Stimulated activated CD8-positive, alpha-beta memory T cell treated with anti-CD3 and anti-CD28 coated beads, Interleukin-15, amount 100 ng/mL, for 4 hours (primary cell): ENCODE measurements around the gene SHISAL1.
"Not testable (repeated sequence)": the region's sequence is repeated elsewhere in the genome, so short reads cannot be mapped to it uniquely, and the experiment has no call there.

Experiments used
- DNase-seq, 2 donors: peaks; one replicate each; pipeline ENCODE4 v3.0.0-alpha.2; 2020; ENCODE audit warnings: low read depth in 2 of 2

The SHISAL1 gene

DNA sequence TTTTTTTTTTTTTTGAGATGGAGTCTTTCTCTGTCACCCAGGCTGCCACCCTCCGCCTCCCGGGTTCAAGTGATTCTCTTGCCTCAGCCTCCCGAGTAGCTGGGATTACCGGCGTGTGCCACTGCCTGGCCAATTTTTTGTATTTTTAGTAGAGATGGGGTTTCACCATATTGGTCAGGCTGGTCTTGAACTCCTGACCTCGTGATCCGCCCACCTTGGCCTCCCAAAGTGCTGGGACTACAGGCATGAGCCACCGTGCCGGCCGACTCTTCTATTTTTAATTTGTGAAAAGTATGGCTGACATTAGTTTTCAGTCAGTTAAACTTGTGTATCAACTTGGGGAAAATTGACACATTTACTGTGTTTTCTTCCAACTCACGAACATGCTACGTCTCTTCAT, 78.4 kb downstream of the SHISAL1 start:
- DNase-seq, result not testable (repeated sequence)

DNA sequence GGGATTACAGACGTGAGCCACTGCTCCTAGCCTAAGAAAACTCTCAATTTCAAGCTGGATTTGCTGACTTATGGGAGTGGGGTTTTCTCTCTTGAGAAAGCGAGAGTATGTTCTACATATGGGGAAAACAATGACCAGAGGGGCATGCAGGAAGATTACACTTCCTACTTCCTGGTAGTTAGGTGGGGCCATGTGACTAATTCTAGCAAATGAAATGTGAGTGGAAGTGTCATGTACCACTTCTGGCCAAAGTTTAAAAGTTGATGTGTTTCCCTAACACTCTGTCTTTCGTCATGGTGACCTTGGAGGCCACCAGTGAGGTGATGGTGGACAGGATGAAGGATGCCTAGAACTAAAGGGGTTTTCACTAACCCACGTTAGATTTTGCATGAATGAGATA, 81.5 kb downstream of the SHISAL1 start:
- DNase-seq, result no peak

DNA sequence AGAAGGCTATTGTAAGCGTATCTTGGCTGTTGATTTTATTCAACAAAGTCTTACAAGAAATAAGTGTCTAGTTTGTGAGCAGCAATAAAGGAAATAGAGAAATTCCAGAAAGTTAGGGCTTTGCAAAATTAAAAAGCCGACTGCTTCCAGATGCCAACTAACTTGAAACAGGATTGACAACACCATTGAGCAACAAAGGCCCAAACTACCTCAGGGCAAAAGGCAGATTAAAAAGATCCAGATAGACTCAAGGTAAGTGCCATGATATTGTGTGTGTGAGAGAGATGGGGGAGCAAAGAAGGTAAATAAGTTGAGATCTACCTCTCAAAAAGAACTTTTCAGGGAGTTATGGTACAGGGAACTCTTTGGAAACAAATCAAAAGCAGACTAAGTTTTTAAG, 82.9 kb downstream of the SHISAL1 start:
- no peak for DNase-seq

DNA sequence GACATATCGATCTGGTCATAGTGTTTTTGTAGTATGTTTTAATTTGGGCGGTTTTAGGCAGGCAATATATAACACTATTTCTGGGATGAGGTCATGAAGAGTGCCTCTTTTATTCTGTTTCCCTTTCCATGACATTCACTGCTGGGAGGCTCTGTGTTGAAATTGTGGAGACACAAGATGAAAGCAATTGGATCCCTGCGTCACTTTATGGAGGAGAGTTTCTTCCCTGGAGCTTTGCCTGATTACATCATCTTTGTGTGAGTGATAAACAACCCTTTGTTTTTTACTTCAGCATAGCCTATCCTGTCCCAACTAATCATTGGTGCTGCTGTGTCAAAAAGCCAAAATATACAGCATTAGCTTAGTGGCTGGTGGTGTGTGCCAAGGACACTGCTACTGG, 83.4 kb downstream of the SHISAL1 start:
- DNase-seq, result no peak

DNA sequence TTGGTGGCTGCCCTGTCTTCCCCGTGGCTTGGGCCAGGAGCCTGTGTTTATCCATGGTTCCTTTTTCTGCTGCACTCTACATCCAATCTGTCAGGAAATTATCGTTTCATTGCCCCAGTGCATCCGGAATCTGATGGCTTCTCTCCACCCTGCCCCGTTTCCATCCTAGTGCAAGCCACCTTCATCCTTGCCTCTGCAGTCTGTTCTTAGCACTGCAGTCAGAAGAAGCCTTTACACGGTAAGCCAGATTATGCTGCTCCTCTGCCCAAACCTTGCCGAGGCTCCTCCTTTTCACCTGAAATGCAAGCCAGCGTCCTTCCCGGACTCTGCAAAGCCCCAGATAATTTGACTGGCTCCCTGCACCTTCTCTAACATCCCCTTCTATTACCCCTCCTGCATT, 86.9 kb downstream of the SHISAL1 start:
- DNase-seq, result no peak

DNA sequence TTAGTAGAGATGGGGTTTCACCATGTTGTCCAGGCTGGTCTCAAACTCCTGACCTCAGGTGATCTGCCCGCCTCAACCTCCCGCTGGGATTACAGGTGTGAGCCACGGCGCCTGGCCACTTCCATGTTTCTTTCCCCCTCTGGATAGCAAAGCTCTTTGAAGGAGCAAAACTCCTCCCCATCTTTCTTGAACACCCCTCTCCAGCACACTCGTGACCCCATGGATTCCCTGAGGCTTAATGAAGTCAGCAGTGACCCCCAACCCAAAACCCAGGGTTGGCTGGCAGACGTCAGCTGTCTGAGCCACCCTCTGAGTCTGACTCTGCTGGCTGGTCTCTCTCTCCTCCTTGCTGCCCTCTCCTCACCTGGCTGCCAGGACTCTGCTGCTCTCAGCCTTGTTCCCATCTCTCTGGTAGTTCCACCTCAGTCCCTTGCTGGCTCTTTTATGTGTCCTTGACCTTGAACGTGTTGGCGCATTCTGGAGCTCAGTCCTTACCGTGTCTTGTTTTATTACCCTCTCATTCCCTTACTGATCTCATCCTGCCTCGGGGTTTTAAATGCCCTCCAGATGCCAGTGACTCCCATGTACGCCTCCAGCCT, 87.6 kb downstream of the SHISAL1 start:
- DNase-seq, result no peak

DNA sequence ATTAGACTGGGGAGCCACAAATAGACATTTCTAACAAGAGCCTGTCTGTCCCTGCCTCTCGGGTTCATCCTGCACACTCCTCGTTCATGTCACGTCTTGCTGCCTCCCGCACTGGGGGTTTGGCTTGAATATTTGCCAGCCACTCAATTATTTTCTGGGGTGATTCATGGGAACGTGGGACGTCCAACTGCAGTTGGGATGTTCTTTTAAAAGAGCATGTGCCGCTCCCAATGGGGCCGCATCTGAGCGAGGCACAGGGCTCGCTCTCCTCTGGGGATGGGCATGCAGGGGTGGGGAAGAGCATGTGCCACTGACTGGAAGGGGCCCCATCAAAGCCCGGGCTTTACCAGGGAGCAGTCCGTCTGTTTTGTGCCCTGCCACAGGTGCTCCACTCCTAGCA, 88.6 kb downstream of the SHISAL1 start:
- no peak for DNase-seq

DNA sequence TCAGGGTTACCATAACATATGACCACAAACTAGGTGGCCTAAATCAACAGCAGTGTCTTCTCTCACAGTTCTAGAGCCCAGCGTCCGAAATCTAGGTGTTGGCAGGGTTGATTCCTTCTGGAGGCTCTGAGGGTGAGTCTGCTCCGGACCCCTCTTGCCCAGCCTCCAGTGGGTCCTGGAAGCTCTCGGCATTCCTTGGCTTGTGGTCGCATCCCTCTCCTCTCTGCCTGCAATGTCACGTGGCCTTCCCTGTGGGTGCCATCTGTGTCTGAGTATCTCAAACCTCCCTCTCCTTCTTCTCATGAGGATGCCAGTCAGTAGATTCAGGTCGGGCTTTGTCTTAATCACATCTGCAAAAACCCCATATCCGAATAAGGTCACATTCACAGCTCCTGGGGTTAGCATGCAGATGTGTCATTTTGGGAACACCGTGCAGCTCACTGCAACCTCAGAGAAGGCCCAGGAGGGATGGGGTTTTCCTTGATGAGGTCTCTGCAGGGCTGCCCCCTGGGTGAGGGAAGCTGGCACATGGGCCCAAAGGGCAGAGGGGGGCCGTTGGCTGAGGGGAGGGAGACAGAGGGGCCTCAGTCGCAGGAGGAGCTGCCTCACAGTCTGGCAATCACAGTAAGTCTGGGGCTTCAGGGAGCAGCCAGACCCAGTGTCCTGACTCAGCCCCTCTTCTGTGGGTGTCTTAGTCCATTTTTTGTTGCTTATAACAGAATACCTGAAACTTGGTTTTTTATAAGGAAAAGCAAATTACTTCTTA, 90.9 kb downstream of the SHISAL1 start:
- DNase-seq, result no peak

DNA sequence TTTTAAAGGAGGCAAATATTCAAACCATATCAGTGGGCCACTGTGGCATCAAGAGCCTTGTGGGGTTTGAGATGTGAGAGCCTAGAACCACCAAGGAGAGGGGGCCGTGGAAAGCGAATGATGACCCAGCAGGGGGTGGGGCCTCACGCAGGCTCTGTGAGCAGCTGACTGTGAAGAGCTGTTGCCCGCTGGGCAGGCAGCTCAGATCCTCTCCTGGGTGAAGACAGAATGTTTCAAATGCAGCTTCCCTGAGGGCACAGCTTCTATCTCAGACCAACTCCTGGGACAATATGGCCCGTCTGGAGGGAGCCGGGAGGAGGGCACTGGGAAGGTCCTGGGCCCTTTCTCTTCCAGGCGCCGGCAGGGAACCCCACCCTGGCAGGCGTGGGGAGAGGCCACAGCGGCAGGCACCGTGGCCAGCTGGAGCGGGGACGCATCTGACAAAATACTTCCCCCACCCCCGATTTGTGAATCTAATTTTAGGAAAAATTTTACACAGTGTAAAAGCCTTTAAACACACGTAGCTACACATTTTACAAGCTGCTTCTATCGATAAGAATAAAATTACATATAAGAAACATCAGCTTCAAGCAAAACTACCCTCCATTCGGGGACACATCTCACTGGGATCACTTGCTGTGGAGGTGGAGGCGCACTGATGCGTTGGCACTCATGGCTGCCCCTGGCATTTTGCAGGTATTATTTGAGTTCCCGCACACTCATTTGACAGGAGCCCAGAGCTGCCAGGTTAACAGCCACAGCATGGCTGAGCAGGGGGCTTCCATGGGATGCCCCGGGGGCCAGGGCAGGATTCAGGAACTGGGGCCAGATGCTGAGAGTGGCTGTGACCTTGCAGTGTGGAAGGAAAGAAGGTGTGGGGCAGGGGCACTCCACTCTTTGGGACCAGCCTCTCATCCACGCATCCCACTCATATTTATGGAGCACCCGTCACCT, 91.7 kb downstream of the SHISAL1 start:
- no peak for DNase-seq

DNA sequence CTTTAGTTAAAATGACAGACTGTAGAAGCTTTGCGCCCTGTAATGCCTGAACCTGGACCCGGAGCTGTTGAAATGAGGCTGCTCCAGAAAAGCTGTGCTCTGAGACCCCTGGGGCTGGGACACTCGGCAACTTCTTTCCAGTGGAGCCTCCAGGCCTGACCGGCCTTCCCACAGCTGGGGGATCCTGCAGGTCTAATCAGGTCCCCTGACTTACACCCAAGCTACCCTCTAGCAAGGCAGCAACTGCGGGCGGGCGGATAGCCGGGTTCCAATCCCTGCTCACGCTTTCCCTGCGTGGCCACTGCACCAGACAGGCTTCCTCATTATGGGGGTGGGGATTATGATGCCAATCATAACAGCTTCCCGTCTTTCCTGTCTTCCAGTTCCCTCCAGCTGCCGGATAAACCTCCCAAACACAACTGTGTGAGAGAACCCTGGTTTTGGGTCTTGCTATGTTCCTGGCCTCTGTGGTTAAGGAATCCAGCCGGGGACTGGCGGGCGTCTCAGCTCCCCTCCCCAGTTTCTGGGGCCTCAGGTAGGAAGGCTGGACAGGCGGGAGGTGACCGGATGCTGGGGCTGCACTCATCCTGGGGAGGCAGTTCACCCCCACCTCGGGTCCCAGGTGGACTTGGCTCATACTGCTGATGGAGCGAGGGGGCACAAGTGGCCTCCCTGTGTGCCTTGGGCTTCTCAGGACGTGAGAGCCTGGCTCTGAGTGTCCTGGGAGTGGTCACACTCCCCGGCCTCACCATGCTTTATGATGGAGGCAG, 93.5 kb downstream of the SHISAL1 start:
- DNase-seq, result no peak

DNA sequence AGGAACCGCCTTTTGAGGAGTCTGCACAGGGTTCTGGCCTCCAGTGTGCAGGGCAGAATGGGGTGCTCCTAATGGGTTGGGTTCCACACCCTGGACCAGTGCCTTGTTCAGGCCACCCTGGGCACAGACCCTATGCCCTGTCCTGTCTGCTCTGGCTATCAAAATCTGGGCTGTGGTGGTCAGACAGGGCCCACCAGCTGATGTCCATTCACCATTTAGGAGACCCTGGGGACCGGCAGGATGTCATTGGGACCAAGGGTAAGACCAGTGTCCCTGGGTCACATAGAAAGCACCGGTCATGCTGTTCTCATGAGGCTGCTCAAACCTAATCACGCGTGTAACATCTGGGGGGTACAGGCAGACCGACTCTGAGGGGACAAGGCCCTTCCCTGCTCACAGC, 94.7 kb downstream of the SHISAL1 start:
- no peak for DNase-seq

DNA sequence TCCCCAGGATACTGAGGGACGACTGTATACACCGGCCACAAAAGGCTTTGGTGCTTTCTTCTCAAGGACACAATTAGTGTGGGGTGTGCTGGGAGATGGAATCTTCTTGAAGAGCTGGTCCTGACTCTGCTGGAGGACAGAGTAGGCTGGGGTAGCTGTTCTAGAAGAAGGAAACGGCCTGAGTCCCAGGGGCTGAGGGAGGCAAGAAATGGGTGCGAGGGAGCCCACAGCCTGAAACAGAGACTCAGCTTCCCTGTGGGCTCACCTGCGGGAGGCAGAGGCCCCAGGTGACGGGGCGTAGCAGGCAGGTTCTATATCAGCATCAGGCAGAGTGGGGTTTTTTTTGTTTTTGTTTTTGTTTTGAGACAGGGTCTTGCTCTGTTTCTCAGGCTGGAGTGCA, 95.4 kb downstream of the SHISAL1 start:
- DNase-seq, result no peak

DNA sequence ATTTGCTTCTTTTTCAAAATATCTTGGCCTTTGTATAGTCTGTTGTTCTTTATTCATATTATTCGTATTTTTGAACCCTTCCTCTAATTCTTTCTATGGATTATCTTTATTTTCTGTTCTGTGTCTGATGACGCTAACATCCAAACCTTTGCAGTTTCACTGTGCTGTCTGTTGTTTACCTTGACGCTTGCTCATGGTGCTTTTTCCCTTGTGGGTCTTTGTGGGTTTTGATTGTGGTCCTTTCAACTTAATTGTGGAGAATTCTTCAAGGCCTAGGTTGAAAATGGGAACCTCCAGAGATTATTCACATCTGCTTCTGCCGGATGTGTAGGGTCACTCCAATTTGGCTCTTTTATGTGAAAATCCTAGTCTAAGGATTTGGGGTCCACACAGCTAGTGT, 97.5 kb downstream of the SHISAL1 start:
- DNase-seq, result no peak

DNA sequence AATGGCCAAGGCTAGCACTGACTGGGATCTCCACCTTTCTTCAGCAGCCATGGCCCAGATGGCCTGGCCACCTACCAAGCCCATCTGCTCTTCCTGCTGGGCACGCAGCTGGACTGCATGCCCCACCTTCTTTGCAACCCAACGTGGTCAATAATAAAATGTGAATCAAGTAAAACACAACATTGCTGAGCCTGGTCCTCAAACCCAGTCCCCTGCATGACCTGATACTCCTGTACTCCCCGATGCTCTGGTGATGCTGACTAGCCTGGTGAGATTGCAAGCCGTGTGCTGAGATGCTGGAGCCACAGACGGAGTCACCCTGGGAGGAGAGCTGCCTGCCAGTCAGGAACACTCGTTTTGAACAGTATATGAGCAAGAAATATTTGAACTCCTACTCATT, 98.0 kb downstream of the SHISAL1 start:
- no peak for DNase-seq

DNA sequence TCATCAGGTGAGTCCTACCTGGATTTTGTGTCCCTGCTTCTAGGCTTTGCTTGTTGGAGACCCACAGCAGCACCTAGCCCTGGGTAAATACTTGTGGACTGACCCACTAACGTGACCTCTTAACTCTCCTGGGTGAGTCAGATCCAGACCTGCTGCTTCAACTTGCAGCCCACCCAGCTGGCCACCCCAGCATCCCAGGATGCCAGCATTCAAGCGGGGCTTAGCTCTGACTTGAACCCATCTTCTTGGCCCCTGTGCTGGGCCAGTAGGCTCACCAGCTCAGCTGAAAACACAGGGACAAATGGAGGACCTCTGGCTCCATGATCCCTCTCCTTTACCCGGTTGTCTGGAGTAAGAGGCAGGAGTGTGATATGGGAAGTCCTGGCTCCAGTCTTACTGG, 98.6 kb downstream of the SHISAL1 start:
- no peak for DNase-seq

DNA sequence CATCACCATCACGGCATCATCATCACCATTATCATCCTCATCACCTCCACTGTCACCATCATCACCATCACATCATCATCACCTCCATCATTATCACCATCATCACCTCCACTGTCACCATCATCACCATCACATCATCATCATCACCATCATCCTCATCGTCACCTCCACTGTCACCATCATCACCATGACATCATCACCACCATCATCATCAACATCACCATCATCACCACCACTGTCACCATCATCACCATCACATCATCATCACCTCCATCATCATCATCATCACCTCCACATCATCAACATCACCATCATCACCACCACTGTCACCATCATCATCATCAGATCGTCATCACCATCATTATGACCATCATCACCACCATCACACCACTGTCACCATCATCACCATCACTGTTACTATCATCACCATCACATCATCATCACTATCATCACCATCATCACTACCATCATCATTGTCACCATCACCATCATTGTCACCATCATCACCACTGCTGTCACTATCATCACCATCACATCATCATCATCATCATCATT, 99.2 kb downstream of the SHISAL1 start:
- no peak for DNase-seq

DNA sequence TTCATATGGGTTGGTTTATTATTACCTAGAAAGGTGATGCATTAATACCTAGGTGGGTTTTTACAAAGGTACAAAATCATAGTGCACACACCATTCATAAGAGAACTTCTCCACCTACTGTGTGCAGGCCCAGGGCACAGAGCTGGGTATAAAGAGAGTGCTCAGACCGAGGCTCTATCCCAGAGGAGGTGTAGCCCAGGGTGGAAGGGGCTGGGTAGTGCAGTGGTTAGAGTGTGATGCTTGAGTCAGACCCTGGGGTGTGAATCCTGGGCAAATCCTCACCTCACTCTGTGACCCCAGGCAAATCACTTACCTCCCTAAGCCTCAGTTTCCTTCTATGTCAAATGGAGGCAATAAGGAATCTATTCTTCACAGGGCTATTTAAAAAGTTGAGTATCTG, 99.8 kb downstream of the SHISAL1 start:
- no peak for DNase-seq

DNA sequence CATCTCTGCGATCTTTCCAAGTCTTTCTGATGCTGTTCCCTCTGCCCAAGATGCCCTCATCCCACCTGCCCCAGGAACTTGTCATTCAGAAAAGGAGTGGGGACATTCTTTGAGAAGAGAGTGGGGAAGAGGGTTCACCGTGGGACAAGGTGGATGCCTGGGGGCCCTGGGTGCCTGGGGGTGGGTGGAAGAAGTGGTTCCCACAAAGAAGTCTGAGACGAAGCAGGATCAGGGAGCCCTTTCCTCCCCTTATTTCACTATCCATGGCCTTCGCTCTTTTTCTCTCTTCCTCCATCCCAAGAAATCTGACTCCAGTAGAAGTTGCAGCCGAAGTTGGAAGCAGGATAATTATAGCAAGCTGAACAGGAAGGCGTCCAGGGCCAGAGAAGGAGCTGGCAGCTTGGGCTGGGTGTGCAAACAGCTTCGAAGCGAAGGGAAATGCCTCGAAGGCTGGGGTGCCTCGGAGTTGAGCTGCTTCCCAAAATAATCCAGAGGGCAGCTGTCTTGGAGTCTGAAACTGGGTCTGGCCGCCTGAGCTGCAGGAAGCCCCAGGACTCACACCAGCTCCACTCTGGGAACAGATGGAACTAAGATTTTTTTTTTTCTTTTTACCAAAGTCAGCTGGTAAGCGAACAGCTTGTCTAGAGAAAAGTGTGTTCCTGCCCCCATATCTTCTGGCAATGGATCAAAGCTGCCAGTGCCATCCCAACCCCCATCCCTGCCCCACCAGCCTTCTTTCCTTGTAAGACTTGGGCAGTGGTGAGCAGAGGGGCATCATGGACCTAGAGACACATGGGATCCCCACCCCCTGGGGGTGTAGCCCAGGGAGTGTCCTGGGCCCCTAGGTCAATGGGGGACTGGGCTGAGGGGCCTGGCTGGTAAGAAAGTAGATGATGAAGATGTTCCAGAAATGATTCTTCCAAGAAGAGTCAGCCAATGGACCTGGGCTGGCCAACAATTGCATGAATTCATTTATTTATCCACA, 100.5 kb downstream of the SHISAL1 start:
- no peak for DNase-seq

DNA sequence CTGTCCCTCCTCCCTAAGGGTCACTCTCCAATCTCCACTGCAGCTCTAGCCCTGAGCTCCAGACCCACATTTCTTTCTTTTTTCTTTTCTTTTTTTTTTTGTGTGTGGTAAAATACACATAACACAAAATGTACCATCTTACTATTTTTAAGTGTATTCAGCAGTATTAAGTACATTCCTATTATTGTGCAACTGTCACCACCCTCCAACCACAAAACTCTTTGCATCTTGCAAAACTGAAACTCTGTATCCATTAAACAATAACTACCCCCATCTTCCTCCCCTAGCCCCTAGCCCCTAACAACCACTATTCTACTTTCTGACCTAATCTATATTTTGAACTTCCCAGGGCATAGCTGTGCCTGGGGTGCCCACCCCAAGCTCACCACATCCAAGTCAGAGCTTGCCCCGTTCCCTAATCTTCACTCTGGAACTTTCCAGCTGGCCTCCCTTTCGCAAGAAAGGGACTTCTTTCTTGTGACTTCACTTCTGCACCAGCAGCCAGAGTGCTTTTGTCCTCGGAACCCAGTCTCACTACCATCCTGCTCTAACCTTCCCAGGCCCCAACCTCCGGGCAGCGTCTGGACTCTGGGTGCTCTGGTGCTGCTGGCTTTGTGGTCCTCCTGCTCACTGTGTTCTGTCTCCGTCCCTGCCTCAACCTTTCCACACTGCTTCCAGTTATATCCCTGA, 101.3 kb downstream of the SHISAL1 start:
- no peak for DNase-seq

DNA sequence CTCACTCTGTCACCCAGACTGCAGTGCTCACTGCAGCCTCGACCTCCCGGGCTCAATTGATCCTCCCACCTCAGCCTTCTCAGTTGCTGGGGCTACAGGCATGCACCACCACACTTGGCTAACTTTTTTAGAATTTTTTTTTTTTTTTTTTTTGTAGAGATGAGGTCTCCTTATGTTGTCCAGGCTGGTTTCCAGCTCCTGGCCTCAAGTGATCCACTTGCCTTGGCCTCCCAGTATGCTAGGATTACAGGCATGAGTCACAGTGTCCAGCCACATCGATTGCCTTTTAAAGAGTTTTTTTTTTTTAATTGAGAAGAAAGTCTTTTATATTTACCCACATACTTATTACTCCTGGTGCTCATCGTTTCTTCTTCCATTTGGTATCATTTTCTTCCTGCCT, 102.0 kb downstream of the SHISAL1 start:
- DNase-seq, result no peak
